CD14-positive monocyte (primary cell): ENCODE results near the gene GARIN6. TPM values are rescaled to one million over a fixed set of nuclear protein-coding genes. Genes with fewer than 3 reads are reported as not detected.

Experiments
- DNase-seq, 3 donors: peaks; one replicate each; pipeline ENCODE4 v3.0.0-alpha.2; 2011 to 2022
- H2AFZ ChIP-seq: 2 replicates; pipeline ENCODE4 v1.6.0; 2012; ENCODE audit warnings: mild to moderate bottlenecking, low read depth, low read length, inconsistent platforms; ENCODE audit not compliant: insufficient read depth, poor library complexity, severe bottlenecking
- H3K27ac ChIP-seq, 2 donors: 1 replicate in 1 of 2; 2 replicates in 1 of 2; pipeline ENCODE4 v1.5.1; 2012 to 2013; ENCODE audit warnings: low read length in 2 of 2, control low read depth in 1 of 2, inconsistent platforms in 1 of 2, low read depth in 1 of 2, mild to moderate bottlenecking in 1 of 2
- H3K27me3 ChIP-seq, 2 donors: one replicate each; pipeline versions ENCODE4 v1.6.0 to v1.6.1; 2011 to 2013; ENCODE audit warnings: low read length in 2 of 2; ENCODE audit not compliant: control insufficient read depth in 2 of 2, insufficient read depth in 2 of 2
- H3K36me3 ChIP-seq, 2 donors: replicated peaks in 1 of 2; 1 replicate in 1 of 2; 2 replicates in 1 of 2; pipeline versions ENCODE4 v1.5.1 to v1.6.1; 2012 to 2013; ENCODE audit warnings: low read length in 2 of 2, control low read depth in 1 of 2, inconsistent platforms in 1 of 2, mild to moderate bottlenecking in 1 of 2; ENCODE audit not compliant: insufficient read depth in 2 of 2, control insufficient read depth in 1 of 2
- H3K4me1 ChIP-seq, 2 donors: 1 replicate in 1 of 2; 2 replicates in 1 of 2; pipeline versions ENCODE4 v1.5.1 to v1.6.1; 2012 to 2013; ENCODE audit warnings: low read length in 2 of 2, control low read depth in 1 of 2, inconsistent platforms in 1 of 2, mild to moderate bottlenecking in 1 of 2, moderate library complexity in 1 of 2; ENCODE audit not compliant: insufficient read depth in 2 of 2, control insufficient read depth in 1 of 2
- H3K4me2 ChIP-seq: replicated peaks from 2 replicates; pipeline ENCODE3; 2012; ENCODE audit warnings: low read length, moderate library complexity, mild to moderate bottlenecking; ENCODE audit not compliant: poor library complexity, severe bottlenecking; ENCODE audit errors: extremely low read depth
- H3K4me3 ChIP-seq, 3 experiments: fragments of 200-600 bp in 1 of 3; sonication (generic) in 1 of 3; replicated peaks in 1 of 3; 1 replicate in 2 of 3; 2 replicates in 1 of 3; pipeline ENCODE4 v1.5.1; 2011 to 2013; ENCODE audit warnings: low read length in 3 of 3, mild to moderate bottlenecking in 3 of 3, control low read depth in 2 of 3, low read depth in 2 of 3, inconsistent platforms in 1 of 3, moderate library complexity in 1 of 3
- H3K79me2 ChIP-seq: 2 replicates; pipeline ENCODE4 v1.6.0; 2012; ENCODE audit warnings: mild to moderate bottlenecking, control low read depth, inconsistent platforms, low read length, moderate library complexity; ENCODE audit not compliant: insufficient read depth
- H3K9ac ChIP-seq: 2 replicates; pipeline ENCODE4 v1.6.0; 2017; ENCODE audit warnings: low read length, mild to moderate bottlenecking; ENCODE audit not compliant: insufficient read depth, poor library complexity, severe bottlenecking
- H3K9me3 ChIP-seq, 2 donors: replicated peaks in 1 of 2; 1 replicate in 1 of 2; 2 replicates in 1 of 2; pipeline versions ENCODE4 v1.5.1 to v1.6.1; 2012 to 2013; ENCODE audit warnings: low read length in 2 of 2, control low read depth in 1 of 2; ENCODE audit not compliant: control insufficient read depth in 1 of 2, insufficient read depth in 1 of 2
- H4K20me1 ChIP-seq: 2 replicates; pipeline ENCODE4 v1.6.0; 2012; ENCODE audit warnings: mild to moderate bottlenecking, low read length, control low read depth, moderate library complexity; ENCODE audit not compliant: insufficient read depth
- H3K27ac Mint-ChIP-seq, 7 donors: one replicate each; pipeline ENCODE4 v1.8.0; 2020; ENCODE audit warnings: mild to moderate bottlenecking in 7 of 7, mixed read lengths in 7 of 7, moderate library complexity in 6 of 7, inconsistent platforms in 2 of 7
- H3K27me3 Mint-ChIP-seq, 3 donors: one replicate each; pipeline ENCODE4 v1.8.0; 2021 to 2022; ENCODE audit warnings: low read depth in 3 of 3, mild to moderate bottlenecking in 3 of 3, mixed read lengths in 3 of 3, moderate library complexity in 3 of 3, inconsistent platforms in 1 of 3
- H3K36me3 Mint-ChIP-seq, 2 donors: one replicate each; pipeline ENCODE4 v1.8.0; 2020; ENCODE audit warnings: mixed read lengths in 2 of 2, inconsistent platforms in 1 of 2, mild to moderate bottlenecking in 1 of 2
- H3K4me1 Mint-ChIP-seq: one replicate; pipeline ENCODE4 v1.8.0; 2020; ENCODE audit warnings: mild to moderate bottlenecking, mixed read lengths
- H3K4me3 Mint-ChIP-seq, 2 donors: one replicate each; pipeline ENCODE4 v1.8.0; 2020; ENCODE audit warnings: mild to moderate bottlenecking in 2 of 2, mixed read lengths in 2 of 2, moderate library complexity in 1 of 2
- H3K9me3 Mint-ChIP-seq, 7 donors: one replicate each; pipeline ENCODE4 v1.8.0; 2020 to 2022; ENCODE audit warnings: mixed read lengths in 7 of 7, mild to moderate bottlenecking in 6 of 7, moderate library complexity in 6 of 7, inconsistent platforms in 2 of 7
- WGBS: methylation state at CpG from one replicate; pipeline ENCODE4 v1.1.5; 2013; ENCODE audit warnings: missing lambda C conversion rate; ENCODE audit not compliant: insufficient coverage; 5-methylcytosine and 5-hydroxymethylcytosine counted together
- intact Hi-C, 2 donors: fragments of 100-400 bp; cut with micrococcal nuclease; formaldehyde crosslinking; loops; one replicate each; pipeline versions ENCODE4 v1.15.0 to v1.15.1; 2023
- polyA plus RNA-seq, 3 donors: library from polyadenylated mRNA; depleted of rRNA in 1 of 3; unstranded in 2 of 3; stranded (reverse) in 1 of 3; fragments of 300-500 nt in 2 of 3; fragments of >200 nt in 1 of 3; fragmentation: Illumina TruSeq in 2 of 3; gene quantifications; 1 replicate in 2 of 3; 2 replicates in 1 of 3; pipeline ENCODE4 v1.2.3, GENCODE V29; 2012 to 2021
- TF ChIP-seq, protein P1 (sequence below): fragments of 200-600 bp; IDR thresholded peaks from one replicate; pipeline ENCODE4 v1.8.0; 2022; ENCODE audit warnings: antibody characterized with exemption, mild to moderate bottlenecking

Gene GARIN6
- polyA plus RNA-seq, 3 donors: not detected

GRCh38 chr12:99627459-99627858 is 20.1 kb upstream of the GARIN6 start:
- H3K27ac ChIP-seq: no peak overlapping the region
- no peaks in the 10 kb centered on the region for H3K36me3 Mint-ChIP-seq
- no peaks in the 10 kb centered on the region for H3K9me3 Mint-ChIP-seq
- H3K27ac Mint-ChIP-seq: no peak overlapping the region
- no peaks in the 10 kb centered on the region for H3K36me3 ChIP-seq
- no CpG with 5 or more reads among the region's 2 CpGs for WGBS
- H3K9ac ChIP-seq: no peak overlapping the region
- intact Hi-C loops: no loop called here
- H4K20me1 ChIP-seq: no peaks in the 10 kb centered on the region
- H3K27me3 Mint-ChIP-seq: no peaks in the 10 kb centered on the region
- H3K79me2 ChIP-seq: no peaks in the 10 kb centered on the region
- H3K4me1 ChIP-seq: no peaks in the 10 kb centered on the region
- peaks cover 0 to 6% of the 10 kb centered on the region in 2 donors for H3K9me3 ChIP-seq
- no peaks in the 10 kb centered on the region for H3K27me3 ChIP-seq
- TF ChIP-seq, protein P1, sequence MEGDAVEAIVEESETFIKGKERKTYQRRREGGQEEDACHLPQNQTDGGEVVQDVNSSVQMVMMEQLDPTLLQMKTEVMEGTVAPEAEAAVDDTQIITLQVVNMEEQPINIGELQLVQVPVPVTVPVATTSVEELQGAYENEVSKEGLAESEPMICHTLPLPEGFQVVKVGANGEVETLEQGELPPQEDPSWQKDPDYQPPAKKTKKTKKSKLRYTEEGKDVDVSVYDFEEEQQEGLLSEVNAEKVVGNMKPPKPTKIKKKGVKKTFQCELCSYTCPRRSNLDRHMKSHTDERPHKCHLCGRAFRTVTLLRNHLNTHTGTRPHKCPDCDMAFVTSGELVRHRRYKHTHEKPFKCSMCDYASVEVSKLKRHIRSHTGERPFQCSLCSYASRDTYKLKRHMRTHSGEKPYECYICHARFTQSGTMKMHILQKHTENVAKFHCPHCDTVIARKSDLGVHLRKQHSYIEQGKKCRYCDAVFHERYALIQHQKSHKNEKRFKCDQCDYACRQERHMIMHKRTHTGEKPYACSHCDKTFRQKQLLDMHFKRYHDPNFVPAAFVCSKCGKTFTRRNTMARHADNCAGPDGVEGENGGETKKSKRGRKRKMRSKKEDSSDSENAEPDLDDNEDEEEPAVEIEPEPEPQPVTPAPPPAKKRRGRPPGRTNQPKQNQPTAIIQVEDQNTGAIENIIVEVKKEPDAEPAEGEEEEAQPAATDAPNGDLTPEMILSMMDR: no peak
- no peak for DNase-seq
- no peak overlapping the region for H3K4me3 Mint-ChIP-seq
- H3K4me2 ChIP-seq: no peak overlapping the region
- no peaks in the 10 kb centered on the region for H3K4me1 Mint-ChIP-seq
- no peak overlapping the region for H2AFZ ChIP-seq
- H3K4me3 ChIP-seq: no peak overlapping the region

GRCh38 chr12:99644629-99645028 is 2.9 kb upstream of the GARIN6 start:
- H3K9ac ChIP-seq: no peak overlapping the region
- Mint-ChIP-seq H3K27ac (no peak overlapping the region), H3K9me3 (peaks cover 0 to under 1% (median 0%) of the 10 kb centered on the region in 7 donors), H3K4me1 (no peaks in the 10 kb centered on the region), H3K36me3 (no peaks in the 10 kb centered on the region), H3K4me3 (no peak overlapping the region), H3K27me3 (no peaks in the 10 kb centered on the region)
- no peaks in the 10 kb centered on the region for H3K36me3 ChIP-seq
- no peaks in the 10 kb centered on the region for H4K20me1 ChIP-seq
- no CpG with 5 or more reads among the region's 2 CpGs for WGBS
- H3K9me3 ChIP-seq: no peaks in the 10 kb centered on the region
- H3K27me3 ChIP-seq: no peaks in the 10 kb centered on the region
- no peak for DNase-seq
- no peak overlapping the region for H2AFZ ChIP-seq
- TF ChIP-seq, protein P1: no peak
- H3K27ac ChIP-seq: no peak overlapping the region
- no peak overlapping the region for H3K4me3 ChIP-seq
- no peaks in the 10 kb centered on the region for H3K4me1 ChIP-seq
- no peak overlapping the region for H3K4me2 ChIP-seq
- H3K79me2 ChIP-seq: no peaks in the 10 kb centered on the region
- intact Hi-C loops: no loop called here
